GM10847 (cell line): ENCODE results near the gene DSP.

Source experiments
- POLR2A ChIP-seq: IDR thresholded peaks from 2 replicates; pipeline ENCODE4 v1.6.1; 2011; ENCODE audit not compliant: insufficient read length; ENCODE audit errors: extremely low read depth

The DSP gene

DNA sequence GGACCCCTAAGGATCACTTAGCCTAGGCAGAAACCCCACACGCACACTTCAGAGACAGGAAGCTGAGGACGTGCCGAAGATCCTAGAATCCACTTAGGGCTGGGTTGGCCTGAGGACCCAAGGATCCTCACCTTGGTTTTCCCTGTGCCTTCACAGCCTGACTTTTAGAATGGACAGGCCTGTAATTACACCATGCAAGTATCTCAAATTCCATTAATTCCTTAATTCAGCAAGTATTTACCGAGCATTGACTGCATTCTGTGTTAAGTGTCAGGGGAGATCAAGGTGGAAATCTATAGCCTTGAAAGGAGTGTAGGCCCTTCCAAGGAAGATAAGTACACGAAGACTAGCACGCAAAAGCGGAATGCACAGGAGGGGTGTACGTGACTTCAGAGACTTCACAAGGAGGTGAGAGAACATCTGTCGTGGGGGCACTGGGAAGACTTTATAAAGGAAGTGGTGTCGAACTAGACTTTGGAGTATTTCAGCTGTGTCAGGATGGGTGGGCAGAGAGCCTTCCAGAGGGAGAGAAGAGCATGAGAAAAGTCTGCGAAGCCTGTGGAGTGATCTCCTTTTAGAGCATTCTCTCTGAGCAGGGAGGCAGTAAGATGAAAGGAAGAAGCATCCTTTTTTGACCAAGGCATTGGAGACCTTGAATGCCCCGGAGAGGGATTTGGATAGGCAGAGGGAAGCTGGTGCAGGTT, 4.0 kb downstream of the DSP start:
- TF ChIP-seq POLR2A = no peak

DNA sequence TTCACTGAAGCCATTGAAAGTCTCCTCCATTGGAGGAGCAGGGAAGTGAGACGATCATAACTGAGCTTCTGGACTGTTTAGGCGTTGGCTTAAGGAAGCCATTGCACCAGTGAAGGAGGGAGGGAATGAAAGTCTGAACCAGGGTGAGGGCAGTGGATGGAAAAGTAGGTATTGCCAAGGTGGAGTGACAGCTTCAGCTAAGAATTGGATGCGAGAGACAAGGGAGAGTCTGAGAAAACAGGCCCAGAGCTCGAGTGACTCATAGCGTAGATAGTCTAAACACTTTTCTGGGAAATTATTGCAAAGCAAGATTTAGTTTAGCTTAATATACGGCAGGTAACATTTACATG, 4.5 kb downstream of the DSP start:
- TF ChIP-seq POLR2A = no peak

DNA sequence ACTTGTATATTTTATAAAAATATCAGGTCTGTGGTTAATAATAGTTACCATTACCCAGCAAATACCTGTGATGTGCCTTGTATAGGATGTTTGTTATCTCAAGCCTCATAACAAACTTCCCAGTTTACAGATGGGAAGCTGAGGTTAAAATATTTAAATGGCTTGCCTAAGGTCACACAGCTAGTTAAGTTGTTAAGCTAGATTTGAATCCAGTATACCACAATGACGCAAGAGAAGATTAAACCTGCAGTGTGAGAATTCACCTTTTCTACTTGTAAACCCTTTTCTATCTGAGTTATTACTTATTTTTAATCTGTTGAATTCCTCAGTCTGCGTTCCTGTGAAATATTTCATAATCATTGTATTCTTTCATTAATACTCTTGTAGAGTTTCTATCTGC, 4.9 kb downstream of the DSP start:
- TF ChIP-seq POLR2A = no peak

DNA sequence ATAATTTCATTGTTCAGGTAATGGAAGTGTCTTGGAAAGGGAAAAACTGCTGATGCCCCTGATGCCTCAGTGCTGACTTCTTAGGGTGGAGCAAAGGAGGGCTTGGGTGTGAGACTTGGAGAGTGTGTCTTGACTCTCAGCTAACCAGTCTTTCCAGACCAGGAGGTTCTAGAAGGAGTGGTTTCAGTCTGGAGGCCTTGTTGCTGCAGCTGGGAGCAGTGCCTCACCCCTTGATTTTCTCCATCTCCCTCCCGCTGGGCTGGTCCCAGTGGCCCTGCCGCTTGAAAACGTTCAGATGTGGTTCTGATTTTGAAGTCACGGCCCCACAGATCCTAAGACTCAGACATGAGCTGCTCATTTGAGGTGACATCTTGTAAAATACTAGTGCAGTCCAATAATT, 5.4 kb downstream of the DSP start:
- no peak for TF ChIP-seq POLR2A

DNA sequence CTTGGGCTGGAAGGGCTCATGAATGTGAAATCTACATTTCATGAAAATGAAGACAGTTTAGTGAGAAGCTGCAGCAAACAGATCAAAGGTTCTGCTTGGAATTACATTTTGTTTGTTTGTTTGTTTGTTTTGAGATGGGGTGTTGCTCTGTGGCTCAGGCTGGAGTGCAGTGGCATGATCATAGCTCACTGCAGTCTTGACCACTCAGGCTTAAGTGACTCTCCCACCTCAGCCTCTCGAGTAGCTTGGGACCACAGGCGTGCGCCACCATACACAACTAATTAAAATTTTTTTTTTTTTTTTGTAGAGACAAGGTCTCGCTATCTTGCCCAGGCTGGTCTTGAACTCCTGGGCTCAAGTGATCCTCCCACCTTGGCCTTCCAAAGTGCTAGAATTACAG, 5.8 kb downstream of the DSP start:
- TF ChIP-seq POLR2A = no peak

DNA sequence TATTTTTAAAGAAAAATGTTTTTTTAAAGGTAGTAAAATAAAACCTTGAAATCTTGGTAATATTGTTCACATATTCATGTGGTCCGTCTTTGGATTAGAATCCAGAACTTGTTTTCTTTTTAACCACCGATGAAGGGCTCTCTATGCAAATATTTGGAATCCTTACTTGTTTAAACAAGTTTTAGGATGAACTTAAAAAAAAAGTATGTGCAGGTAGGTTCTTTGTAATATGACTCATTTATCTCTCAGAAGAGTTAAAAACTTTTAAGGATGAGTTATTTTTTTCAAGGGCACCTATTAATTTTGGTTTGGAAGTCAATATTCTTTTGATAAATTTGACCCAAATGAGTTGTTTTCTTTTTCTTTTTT, 8.9 kb downstream of the DSP start:
- TF ChIP-seq POLR2A = no peak

DNA sequence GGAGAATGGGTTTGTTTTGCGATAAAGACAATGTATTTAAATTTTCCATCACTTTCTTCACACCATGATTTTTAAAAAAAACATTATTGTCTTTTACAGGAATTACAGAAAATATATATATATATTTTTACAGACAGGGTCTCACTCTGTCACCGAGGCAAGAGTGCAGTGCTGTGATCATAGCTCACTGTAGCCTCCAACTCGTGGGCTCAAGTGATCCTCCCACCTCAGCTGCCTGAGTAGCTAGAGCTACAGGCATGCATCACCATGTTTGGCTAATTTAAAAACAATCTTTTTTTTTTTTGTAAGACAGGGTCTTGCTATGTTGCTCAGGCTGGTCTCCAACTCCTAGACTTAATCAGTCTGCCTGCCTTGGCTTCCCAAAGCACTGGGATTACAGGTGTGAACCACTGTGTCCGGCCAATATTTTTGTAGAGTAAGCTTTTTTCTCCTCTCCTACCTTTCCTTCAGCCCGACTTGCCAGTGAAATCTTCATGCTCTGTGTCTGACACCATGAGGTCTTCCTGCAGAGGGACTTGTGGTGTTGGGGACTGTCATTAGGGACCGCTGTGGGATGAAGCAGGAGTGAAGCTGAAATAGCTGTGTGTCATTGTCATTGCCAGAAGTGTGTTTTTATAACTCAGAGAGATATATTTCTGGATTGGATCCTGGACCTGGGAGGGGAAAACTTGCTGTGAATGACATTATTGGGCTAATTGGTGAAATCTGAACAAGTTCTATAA, 13.2 kb downstream of the DSP start:
- no peak for TF ChIP-seq POLR2A

DNA sequence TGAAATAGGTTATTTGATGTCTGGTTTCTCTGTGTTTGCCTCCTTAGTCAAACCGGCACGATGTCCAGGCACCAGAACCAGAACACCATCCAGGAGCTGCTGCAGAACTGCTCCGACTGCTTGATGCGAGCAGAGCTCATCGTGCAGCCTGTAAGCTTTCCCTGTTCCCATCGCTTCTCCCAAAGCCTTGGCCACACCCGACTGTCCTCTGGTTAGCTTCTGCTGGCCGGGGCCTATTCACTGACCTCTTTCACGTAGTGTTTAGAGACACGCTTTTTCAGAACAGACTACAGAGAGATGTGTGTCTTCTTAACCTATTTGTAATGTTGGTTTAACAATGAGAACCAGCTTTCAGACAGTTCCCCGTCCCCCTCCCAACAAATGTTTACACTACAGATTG, 14.2 kb downstream of the DSP start:
- no peak for TF ChIP-seq POLR2A

DNA sequence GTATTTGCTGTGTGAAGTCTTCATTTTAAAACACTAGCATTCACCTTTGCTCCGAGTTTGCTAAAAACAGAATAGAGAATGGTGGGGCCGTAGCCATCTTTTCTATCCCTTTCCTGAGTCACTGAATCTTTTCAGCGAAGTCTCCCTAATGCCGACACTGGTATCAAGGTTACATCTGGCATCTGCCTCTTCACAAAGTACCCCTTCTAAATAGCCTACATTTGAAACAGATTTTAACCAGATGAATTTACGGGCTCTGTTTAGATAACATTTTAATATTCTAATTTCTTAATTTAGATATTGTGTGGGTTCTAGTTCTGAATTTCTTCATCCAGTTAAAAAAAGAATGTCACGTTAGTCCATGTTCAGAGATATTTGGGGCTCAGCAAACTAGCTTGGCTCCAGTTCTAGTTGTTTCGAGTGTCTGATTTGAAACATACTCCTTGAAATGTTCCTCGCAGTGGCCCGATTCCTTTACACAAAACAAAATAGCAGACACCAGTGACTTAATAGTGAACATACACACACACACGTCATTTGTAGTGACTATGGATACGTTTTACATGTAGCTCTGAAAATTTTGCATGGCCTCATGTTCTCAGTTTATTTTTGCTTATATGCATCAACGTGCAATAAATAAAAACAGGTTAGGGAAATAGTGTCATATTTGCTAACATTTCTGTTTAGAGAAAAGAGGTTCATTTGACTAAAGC, 15.1 kb downstream of the DSP start:
- no peak for TF ChIP-seq POLR2A

DNA sequence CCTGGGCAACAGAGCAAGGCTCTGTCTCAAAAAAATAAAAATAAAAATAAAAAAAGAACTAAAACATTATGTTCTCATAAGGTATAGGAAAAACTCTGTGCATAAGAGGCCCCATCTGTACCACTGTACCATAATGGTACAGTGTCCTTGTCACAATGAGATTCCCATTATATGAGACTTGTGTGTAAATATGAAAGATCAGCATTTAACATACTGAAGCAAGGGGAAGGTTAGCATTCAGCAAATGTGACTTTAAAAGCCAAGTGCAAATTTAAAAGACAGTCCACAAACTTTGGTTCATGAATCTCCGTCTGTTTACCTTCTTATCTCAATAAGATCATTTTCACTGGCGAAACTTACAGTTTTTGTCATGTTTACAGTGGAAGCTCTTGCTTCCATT, 16.2 kb downstream of the DSP start:
- TF ChIP-seq POLR2A = no peak

DNA sequence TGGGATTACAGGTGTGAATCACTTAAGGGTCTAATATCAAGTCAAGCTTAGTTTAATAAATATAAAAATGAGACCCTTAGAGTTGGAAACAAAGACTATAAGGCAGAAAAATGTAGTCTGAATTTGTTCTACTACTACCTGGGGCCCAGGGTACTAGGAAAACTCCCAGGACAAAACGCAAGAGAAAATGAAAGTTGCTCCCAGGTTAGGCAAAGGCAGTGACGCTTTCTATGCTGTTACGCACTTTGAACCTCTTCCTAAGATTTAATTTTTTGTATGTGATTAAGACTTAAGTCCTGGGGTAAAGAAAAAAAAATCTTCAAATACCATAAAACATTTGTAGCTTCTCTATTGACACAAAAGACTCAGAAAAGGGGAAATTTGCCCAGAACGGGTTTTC, 17.3 kb downstream of the DSP start:
- no peak for TF ChIP-seq POLR2A

DNA sequence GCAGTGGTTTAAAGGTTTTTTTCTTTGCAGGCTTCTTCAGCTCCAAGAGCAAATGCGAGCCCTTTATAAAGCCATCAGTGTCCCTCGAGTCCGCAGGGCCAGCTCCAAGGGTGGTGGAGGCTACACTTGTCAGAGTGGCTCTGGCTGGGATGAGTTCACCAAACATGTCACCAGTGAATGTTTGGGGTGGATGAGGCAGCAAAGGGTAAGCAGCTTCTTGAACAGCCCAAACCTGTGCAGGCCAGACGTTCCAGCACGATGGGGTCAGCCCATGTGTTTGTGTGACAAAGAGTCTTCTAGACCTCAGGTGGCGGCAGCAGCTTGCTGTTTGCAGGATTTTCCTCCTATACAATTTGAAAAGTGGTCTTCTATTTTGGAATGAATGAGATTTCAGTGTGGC, 17.7 kb downstream of the DSP start:
- TF ChIP-seq POLR2A = no peak

DNA sequence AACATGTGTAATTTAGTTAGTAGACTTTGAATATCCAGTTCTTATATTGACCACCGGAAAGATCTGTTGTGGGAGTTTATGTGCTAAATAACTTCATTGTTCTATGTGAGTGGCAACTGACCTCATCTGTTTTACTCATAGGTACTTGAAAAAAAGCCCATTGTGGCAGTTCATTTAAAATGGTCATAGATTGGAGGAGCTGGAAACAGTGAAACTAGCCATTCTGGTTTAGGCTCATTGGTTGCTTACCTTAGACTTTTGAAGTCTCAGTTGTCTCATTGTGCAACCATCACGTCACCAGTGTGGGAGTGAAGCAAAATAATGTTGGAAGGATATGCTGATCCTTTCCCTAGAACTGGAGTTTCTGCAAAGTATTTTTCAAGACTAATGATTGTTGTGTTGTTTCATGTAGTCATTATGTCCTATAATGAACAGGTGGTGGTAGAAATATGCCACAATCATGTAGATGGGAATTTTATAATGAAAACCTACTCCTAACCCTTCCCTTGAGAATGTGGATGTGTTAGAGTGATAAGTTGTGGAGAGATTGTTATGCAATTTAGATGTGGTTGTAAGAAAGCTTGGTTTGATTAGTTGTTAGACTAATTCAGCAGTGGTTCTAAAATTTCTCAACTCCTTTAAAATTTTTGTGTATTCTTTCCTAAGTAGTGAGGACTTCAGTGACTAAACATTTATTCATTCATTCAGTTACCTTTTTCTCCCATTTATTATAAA, 18.3 kb downstream of the DSP start:
- TF ChIP-seq POLR2A = no peak

DNA sequence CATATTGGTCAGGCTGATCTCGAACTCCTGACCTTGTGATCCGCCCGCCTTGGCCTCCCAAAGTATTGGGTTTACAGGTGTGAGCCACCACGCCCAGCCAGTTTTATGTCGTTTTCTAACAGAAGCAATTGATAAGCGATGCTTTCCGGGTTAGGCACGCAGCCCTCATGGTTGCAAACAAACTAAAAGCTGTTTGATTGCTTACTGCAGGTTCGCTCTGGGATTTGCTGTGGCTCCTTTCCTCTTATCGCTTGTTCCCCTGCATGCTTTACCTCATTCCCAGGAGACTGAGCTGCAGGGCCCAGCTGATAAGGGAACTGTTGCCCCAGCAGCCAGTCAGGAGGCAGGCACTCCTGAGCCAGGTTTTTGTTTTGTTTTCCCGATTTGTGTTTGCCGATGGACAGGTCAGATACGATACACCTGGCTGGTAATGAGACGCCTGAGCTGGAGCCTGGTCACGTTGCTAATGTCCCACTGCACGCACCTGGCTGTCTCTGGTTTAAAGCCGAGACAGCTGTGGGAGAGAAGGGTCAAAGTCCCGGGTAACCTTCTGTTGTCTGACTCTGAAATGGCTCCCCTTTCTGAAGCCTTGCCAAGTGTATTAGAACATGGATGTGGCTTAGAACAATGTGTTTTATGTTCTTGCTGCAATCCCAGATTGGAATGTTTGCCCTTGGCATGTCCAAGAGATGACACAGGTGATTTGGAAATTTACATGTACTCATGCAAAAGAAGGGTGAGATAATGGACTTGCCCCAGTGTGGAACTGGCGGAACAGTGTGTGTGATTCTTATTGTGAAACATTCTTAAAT, 19.9 kb downstream of the DSP start:
- no peak for TF ChIP-seq POLR2A

DNA sequence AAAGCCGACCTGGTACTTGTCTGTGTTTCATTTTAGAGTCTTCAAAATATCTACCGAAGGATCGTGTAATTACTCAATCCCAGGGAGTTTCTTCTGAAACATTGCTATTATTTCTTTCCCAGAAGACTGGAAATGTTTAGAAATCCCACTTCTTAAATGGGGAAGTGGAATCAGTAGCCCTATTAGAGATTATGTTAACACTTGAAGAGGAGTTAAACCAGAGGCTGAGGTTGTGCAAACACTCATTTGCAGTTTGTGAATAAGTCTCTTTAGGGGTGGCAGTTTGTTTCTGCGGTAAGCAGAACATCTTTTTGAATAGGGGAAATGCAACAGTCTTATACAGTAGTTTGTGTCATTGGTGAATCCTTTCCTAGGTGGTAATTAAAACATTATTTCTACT, 21.3 kb downstream of the DSP start:
- TF ChIP-seq POLR2A = no peak
